ENCODE data around the gene OTOP2.

GRCh38 chr17:74970395-74970794 lies 46.3 kb downstream of the OTOP2 start:
- TF ChIP-seq CTCF (IDR thresholded peaks at IDR 0.05; ENCODE audit: borderline replicate concordance, extremely low read depth, low read length, poor library complexity, severe bottlenecking) (no peak), EZH2 (IDR thresholded peaks at IDR 0.05; ENCODE audit: borderline replicate concordance, low read depth, low read length, severe bottlenecking) (no peak)

All from DND-41 (cell line).